ENCODE results near the gene CCL3. TPM values are rescaled to one million over a fixed set of nuclear protein-coding genes. Genes with fewer than 3 reads are reported as not detected.

Gene CCL3
- total and polyA plus RNA-seq, 9 donors: 0.57 to 9.3 (median 3.3) TPM

- H3K4me1 ChIP-seq (ENCODE audit: insufficient read depth): no peaks in the 10 kb centered on the region
- H3K9me3 ChIP-seq: no peaks in the 10 kb centered on the region
- H3K36me3 ChIP-seq: no peaks in the 10 kb centered on the region
- DNase-seq: no peak
- no peak for TF ChIP-seq POLR2A (IDR thresholded peaks at IDR 0.05)
- TF ChIP-seq, protein P1, sequence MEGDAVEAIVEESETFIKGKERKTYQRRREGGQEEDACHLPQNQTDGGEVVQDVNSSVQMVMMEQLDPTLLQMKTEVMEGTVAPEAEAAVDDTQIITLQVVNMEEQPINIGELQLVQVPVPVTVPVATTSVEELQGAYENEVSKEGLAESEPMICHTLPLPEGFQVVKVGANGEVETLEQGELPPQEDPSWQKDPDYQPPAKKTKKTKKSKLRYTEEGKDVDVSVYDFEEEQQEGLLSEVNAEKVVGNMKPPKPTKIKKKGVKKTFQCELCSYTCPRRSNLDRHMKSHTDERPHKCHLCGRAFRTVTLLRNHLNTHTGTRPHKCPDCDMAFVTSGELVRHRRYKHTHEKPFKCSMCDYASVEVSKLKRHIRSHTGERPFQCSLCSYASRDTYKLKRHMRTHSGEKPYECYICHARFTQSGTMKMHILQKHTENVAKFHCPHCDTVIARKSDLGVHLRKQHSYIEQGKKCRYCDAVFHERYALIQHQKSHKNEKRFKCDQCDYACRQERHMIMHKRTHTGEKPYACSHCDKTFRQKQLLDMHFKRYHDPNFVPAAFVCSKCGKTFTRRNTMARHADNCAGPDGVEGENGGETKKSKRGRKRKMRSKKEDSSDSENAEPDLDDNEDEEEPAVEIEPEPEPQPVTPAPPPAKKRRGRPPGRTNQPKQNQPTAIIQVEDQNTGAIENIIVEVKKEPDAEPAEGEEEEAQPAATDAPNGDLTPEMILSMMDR (IDR thresholded peaks at IDR 0.05): no peak
- no peak for TF ChIP-seq EP300 (IDR thresholded peaks at IDR 0.05)
- intact Hi-C loops (cut with DNase I): no loop called here
- H3K27ac ChIP-seq: no peak overlapping the region
- no peaks in the 10 kb centered on the region for H3K27me3 ChIP-seq
- no peak overlapping the region for H3K4me3 ChIP-seq
- 52 to 58% (median 57%) methylated on average over 4 of the region's 4 CpGs for WGBS, 3 donors
Measured at GRCh38 chr17:36133602-36134236, 43.8 kb upstream of the CCL3 start.

GRCh38 chr17:36132421-36132831, 42.5 kb upstream of the CCL3 start:
- intact Hi-C loops (cut with DNase I): no loop called here
- Histone ChIP-seq H3K4me3 (no peak overlapping the region), H3K9me3 (no peaks in the 10 kb centered on the region), H3K4me1 (ENCODE audit: insufficient read depth) (no peaks in the 10 kb centered on the region), H3K27me3 (no peaks in the 10 kb centered on the region), H3K27ac (no peak overlapping the region), H3K36me3 (no peaks in the 10 kb centered on the region)
- WGBS, 3 donors: 71 to 74% (median 73%) methylated on average over 2 of the region's 2 CpGs
- DNase-seq: no peak
- TF ChIP-seq, protein P1 (IDR thresholded peaks at IDR 0.05): no peak
- TF ChIP-seq EP300 (IDR thresholded peaks at IDR 0.05) (no peak), POLR2A (IDR thresholded peaks at IDR 0.05) (no peak)

- Histone ChIP-seq H3K27me3 (no peaks in the 10 kb centered on the region), H3K27ac (no peak overlapping the region), H3K4me1 (ENCODE audit: insufficient read depth) (no peaks in the 10 kb centered on the region), H3K9me3 (no peaks in the 10 kb centered on the region), H3K36me3 (no peaks in the 10 kb centered on the region), H3K4me3 (no peak overlapping the region)
- intact Hi-C loops (cut with DNase I): no loop called here
- DNase-seq: no peak
- TF ChIP-seq EP300 (IDR thresholded peaks at IDR 0.05) (no peak), POLR2A (IDR thresholded peaks at IDR 0.05) (no peak)
- TF ChIP-seq, protein P1 (IDR thresholded peaks at IDR 0.05): no peak
- 75 to 88% (median 87%) methylated on average over 3 of the region's 3 CpGs for WGBS, 3 donors
Measured at GRCh38 chr17:36131931-36132330, 42.0 kb upstream of the CCL3 start.

DNA sequence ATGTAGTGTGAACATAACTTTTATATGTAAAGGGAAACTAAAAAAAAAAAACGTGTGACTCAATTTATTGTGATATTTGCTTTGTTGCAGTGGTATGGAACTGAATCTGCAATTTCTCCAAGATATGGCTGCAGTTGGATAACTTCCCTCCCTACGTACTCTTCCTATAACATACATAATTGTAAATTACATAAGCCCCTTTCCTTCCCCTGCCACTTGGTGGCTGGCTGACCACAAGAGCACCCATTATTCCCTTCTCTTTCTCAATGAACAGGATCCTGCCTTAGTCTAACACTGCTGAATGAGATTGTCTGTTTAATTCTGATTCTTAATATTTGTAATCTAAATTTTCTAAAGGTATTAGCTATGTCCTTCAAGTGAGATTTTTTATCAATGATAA, 41.5 kb upstream of the CCL3 start:
- no peaks in the 10 kb centered on the region for H3K9me3 ChIP-seq
- intact Hi-C loops (cut with DNase I): no loop called here

More for the DNA sequence above, 41.5 kb upstream of the CCL3 start:
- Histone ChIP-seq H3K4me3 (no peak overlapping the region), H3K36me3 (no peaks in the 10 kb centered on the region), H3K4me1 (ENCODE audit: insufficient read depth) (no peaks in the 10 kb centered on the region), H3K27ac (no peak overlapping the region), H3K27me3 (no peaks in the 10 kb centered on the region)
- WGBS, 3 donors: 44 to 53% (median 45%) methylated on average over 2 of the region's 2 CpGs
- TF ChIP-seq EP300 (IDR thresholded peaks at IDR 0.05) (no peak), POLR2A (IDR thresholded peaks at IDR 0.05) (no peak)
- TF ChIP-seq, protein P1 (IDR thresholded peaks at IDR 0.05): no peak
- no peak for DNase-seq

Measured in ovary (tissue), 9 donors.